CD4-positive, alpha-beta T cell treated with Interleukin-4 for 1 hour (primary cell): ENCODE measurements around the gene PDGFC.

ENCODE experiments used
- DNase-seq, 2 donors: peaks; one replicate each; pipeline ENCODE4 v3.0.0-alpha.2; 2020 to 2022

PDGFC gene

DNA sequence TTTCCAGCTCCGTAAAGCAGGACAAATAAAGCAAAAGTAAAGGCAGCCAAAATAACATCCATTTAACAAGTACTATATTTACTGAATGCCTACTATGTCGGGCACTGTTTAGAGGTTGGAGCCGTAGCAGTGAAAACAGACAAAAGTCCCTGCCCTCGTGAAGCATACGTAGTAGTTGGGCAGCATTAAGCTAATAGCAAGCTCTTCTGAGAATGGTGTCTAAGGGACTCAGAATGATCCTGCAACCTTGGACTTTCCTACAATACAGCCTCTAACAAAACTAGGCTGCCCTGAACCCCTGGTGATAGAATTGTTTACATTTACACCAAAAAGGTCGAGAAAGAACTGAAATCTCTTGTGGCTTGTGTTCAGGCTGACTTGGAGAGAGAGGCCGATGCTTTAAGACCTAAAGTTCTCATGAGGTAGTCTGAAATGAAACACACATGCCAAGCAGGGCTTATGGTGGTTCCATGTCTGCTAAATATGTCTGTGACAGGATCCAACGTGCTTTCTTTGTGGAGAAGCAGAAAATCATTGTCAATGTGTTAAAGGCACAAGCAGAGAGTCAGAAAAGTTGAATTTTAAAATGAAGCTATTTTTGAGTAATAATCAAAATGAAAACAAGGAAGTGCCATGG lies 898 bp upstream of the PDGFC start:
- DNase-seq, result no peak

DNA sequence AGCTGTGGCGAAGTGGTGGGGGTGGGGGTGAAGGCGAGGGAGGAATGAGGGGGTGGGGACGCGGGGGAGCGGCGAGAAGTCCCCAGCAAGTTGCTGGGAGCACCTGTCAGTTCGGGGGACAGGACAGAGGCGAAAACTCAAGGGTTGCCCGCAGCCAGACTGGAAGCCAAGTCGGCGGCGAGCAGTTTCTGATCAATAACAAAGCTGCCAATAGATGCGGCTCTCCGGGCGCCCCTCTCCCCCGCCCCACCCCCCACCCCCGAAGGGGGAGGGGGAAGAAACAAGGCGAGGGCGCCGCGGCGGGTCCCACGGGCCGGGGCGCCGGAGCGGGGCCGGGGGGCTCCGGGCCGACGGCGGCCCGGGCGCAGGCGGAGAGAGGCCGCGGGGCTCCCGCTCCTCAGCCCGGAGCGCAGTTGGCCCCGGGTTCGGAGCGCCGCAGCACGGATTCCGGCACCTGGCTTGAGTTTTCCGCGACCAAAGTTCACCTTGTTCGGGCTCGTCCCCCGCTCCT lies 379 bp downstream of the PDGFC start:
- DNase-seq, result no peak

DNA sequence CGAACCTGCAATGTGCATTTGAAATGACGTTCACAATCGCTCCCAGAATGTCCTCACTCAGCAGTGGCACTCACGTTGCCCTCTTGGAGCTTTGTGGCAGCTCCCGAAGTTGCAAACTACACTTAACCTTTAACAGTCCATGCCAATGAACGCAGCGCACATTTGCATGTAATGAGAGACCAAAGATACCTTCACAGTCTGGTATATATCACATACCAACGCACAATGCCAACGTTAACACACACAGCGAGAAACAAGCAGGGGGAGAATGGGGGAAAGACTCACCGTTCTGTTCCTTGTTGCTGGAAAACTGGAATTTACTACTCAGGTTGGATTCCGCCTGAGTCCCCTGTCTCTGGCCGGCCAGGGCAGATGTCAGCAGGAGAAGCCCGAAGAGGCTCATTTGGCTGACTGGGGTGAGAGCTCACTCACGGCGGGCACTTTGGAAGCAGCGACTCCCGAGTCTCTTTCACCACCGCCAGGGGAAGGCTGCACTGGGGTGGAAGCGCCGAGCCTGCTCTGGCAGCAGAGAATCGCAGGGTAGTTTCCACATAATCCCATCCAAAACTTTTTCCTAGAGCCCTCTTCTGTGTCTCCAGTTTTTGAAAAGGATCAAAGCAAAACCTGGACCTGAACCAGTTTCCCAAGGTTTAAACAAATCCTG lies 966 bp downstream of the PDGFC start:
- peak in 1 of 2 donors; percentile 26 for DNase-seq

DNA sequence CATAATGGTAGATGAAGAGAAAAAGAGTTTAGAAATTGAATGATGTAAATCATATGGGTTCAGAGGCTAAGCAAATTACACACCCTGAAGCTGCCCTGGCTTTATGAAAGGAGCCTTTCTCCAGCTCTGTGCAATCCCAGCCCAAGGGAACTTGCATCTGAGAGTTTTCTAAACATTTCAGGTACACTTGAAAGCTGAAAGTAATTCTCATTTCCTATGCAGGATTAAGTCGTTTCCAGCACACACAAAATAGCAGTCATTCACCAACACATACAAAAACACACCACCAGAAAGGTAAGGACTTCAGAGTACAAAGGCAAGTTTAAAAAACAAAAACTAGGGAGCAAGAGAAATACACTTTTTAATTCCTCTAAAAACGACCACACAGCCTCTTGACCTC lies 1.7 kb downstream of the PDGFC start:
- no peak for DNase-seq

DNA sequence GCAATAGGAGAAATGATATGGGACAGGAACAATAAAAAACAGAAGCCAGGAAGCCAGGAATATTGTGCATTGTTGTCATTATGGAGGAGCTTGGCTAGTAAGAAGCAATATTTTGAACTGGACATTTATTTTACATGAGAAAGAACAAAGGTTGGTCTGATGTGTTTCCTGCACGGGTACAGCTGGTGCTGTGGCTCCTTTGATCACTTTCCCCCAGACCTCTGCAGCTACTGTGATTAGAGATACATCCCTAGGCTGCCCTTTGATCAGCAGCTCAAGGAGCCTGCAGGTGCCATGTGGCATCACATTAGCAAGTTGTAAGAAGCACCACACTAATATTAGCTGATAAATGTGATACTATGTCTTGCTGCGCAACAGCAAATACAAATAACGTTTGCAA lies 2.5 kb downstream of the PDGFC start:
- no peak for DNase-seq

DNA sequence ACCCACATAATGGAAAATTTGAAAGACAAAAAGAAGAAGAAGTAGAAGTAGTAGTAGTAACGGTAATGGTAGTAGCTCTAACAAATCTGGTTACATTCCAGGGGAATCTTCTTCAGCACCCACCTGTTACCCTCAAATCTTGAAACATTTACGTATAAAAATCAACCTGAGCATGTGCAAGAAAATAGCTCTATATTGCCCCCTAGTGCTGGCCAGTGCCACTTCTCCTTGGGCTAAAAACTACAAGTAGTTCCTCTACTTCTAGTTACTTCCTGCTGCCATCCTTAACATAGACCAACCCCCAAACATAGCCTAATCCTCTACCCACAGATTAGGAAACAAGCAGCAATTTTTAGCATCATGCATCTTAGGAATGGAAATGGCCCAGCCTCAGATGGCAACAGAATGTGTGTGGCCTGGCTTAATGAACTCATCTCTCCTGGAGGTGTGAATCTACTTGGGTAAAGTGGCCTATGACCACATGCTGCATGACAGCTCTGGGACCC lies 3.1 kb downstream of the PDGFC start:
- peak; percentile 29 to 62 for DNase-seq

DNA sequence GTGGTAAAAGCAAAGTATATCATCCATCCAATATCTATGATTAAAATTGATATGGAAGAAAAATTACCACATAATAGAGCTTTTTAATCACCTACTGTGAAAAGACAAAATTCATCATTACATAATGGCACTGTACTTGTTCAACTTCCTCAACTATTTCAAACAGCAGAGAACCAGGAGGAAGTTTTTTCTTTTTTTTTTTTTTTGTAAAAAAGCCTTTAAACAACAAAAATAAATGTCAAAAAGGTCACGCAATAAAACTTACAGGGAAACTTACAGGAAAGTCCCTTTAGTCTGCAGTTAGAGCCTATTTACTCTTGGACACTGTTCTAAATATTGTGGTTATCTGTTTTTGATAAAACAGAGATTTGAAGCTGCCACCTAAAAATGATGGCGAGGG lies 4.8 kb downstream of the PDGFC start:
- no peak for DNase-seq

DNA sequence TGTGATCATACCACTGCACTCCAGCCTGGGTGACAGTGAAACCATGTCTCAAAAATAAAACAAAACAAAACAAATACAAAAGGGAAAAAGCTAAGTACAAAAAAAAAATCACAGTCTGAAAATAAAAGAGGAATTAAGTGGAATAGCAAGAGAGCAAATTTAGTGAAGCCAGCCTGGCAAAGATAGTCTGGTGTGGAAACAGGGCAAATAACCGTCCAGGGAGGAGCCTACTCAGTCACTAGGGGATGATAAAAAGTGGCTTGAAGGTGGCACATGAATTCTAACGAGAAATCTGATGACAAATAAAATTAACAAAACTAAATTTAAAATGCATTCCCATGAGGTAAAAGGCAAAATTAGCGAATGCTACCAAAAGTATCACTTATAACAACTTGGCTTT lies 8.2 kb downstream of the PDGFC start:
- no peak for DNase-seq

DNA sequence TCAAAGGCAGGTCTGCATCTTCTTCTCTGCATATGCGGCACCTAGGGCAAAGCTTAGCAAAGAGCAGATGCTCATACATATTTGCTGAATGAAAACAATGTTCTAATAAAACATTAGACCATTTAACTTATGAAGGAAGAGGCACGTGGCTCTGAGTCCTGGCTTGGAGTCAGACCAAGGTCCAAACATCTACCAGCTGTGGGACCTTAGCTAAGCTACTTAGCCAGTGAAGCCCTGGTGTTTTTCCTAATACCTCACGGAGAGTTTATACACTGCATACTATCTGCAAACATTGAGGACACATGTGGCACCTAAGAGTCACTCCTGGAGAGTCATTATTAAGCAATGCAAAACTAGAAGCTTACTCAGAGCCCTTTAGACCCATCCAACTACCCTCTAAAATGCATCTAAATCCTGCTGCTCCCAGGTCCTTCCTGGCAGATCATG lies 9.0 kb downstream of the PDGFC start:
- DNase-seq, result no peak

DNA sequence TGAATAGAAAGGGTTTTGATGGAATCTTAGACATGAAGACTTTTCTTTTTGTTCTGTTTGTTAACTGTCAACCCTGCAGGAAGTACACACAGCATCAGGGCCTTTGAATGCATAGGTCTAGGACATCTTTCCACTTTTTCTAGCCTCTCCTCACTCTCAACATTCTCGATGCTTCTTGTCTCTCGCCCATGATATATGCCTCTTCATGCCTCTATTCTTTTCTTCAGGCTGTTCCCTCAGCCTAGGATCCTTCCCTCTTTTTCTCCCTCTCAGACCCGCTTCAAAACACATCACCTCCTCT lies 9.6 kb downstream of the PDGFC start:
- no peak for DNase-seq

DNA sequence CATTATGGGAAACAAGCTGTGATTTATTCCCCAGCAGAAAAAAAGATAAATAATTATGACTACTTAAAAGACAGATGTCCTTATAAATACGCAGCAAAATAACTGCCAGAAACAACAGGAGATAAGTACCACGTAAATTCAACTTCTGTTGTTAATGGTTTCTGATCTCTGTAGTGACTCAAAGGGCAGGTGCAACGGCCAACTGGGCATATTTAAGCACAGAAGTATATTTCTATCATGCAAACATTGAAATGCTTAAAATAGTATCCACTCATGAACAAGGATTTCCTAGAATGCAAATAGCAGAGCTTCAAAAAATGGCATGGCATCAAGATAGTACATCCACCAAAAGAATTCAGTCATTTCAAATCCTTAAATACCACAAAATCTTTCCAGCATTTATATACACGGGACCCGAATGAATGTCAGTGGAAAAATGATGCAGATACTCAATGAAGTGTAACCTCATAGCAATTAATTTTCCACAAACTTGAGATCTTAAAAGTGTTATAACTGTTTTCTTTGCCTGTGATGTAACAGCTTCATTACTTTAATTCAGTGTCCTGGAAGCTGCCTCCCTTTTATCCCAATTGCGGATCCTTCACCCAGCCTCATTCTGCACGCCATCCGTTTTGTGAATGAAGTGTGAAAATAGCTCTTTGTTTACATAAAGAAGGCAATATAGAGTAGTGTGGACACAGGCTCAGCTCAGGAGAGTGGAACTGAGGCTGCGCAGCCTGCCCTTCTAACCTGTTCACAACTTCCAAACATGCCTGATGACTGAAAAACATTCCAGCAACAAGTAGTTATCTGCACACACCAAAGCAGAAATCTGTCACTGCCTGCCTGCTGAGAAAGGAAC lies 10.2 kb downstream of the PDGFC start:
- DNase-seq, result no peak

DNA sequence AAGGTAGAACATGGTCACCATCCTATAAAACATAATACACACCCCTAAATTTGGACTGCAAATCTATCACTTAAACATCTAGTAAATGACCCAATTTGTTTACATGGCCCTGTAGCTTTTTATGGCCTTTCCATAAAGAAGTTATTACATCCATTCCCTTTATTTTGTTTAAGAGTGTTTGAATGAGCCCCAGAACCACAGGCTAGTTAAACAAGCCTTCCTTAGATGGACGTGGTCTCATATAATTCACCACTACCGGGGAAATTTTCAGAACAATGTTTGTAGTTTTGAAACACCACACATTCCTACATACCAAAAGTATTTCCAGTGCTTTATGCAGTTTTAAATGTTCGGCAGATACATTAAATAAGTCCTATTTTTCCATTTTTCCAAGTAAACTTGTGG lies 12.3 kb downstream of the PDGFC start:
- DNase-seq, result no peak

DNA sequence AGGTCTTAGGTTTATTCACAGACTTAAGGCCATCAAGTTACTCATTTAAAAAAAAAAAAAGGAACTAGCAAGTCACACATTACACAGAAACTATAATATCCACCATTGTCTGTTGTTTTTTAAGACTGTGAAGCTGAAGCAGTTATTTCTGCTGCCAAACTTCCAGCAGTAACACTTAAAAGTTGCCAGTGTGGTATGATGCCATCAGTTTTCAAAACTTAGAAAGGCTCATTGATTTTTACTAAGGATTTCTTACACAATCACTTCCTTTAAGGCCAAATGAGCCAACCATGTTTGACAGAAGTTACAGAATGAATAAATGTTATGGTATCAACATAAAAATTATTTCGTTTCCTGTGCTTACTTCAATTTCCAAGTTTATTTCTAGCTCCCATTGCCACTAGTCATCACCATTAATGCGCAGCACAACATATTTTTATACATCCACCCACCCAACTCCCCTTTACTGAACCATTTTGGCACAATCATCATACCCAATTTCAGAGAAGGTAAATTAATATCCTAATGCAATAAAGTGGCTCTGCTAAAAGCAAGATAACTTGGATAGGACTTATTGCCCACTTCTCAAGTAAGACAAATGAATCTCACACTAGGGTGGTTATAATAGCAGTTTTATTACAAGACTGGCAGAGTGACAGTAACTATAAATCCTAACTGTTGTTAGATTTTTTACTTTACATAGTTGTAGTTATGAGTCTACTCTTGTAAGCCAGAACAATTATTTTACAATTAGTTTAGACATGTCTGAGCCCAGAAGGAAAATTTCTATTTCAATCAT lies 13.1 kb downstream of the PDGFC start:
- no peak for DNase-seq

DNA sequence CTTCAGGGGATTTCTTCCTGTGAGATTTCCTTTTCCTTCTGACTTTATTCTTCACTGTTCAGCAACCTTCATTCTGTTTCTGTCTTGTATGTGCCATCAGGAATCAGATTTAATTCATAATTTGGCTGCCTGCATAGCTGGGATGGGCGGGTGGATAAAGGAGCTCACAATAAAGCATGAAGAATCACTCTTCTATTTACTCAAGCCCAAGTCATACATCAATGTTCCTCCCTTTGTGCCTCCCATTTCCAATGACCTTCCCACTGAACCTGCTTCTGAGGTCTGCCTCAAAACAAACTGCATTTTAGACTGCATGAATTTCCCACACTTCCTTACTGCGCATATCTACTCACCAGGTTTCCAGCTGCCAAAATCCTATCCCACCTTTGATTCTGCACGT lies 14.0 kb downstream of the PDGFC start:
- DNase-seq, result no peak

DNA sequence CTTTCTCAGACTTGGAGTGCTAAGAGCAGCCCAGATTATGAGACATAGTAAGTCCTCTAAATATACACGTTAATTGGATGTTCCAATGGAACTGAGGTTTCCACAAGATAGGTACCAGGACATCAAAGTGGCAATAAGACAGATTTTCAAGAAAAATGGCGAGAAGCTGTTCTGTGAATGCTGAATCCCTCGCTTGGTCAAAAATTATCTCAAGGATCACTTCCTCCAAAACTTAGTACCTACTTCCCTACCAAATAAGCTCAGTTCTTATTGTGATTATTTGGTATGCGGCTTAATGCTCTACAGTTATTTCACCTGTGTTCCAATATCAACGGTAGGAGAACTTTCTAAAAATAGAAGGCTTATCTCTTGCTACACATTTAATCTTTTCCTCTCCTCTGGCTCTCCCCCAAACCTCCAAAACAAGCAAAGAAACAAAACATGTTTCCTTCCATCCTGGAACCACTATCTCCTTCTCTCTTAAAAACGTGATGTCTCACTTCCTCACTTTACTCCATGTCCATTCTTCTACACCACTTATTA lies 14.7 kb downstream of the PDGFC start:
- DNase-seq, result no peak

DNA sequence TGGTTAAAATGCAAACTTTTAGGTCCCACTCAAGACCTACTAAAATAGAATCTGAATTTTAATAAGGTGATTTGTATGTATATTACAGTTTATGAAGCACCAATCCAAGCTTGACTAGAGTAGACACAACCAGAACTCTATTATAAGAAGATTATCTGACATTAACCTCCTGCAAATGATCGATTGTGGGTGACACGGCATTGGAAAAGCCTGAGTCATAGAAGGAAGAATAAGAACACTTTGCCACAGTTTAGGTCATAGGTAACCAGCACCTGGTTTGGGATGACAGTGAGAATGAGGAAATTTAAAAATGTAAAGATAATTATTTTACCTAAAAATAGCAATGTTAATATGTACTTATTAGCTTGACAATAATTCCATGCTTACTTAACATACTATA lies 15.2 kb downstream of the PDGFC start:
- no peak for DNase-seq

DNA sequence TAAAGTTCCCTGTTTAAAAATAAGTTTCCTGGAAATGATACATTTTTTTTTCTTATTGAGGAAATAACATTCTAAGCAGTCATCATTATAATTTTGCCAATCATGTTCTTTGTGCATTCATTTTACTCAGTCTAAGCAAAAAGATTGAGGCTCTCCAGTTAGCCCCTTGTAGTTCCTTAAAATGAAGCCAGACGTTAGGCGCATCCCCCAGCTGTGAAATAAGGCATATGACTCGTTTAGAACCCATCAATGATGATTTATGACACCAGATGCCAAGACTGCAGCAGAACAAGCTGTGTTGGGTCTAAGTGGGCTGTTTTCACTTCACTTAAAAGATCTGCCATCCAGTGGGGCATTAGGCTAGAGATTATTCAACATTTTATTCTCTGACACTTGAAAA lies 17.0 kb downstream of the PDGFC start:
- peak in 1 of 2 donors; percentile 12 for DNase-seq

DNA sequence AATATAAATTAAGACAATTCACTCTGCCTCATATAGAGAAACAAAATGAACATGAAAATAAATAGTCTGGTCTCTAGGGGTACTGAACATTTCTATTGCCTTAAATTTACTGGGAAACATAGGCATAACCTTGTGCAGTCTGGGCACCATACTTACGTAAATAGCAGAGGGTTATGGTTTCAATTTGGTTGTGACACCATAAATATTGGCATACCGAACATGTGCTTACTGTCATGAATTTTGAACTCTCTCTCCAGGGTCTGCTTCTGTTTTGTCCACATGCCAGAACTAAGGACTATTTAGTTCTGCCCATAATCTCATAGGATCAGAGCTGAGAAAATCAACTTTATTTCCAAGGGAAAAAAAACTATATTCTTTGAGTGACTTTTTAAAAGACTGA lies 17.6 kb downstream of the PDGFC start:
- no peak for DNase-seq

DNA sequence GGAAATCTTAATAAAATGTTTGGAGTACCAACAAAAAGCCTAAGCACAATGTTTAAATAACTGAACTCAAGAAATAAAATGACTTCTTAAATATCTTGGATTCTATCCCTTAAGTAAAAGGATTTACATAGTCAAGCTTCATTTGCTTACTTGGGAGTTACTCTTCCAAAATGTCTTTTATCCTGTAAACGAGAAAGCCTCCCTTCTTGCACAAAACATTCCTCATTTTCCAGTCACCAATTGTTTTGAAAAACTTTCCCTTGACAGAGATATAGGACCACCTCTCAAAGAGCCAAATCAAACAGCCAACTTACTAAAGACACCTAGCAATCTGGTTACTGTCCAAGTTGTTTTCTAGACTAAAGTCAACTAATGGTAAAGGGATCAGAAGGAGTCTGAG lies 18.6 kb downstream of the PDGFC start:
- no peak for DNase-seq

DNA sequence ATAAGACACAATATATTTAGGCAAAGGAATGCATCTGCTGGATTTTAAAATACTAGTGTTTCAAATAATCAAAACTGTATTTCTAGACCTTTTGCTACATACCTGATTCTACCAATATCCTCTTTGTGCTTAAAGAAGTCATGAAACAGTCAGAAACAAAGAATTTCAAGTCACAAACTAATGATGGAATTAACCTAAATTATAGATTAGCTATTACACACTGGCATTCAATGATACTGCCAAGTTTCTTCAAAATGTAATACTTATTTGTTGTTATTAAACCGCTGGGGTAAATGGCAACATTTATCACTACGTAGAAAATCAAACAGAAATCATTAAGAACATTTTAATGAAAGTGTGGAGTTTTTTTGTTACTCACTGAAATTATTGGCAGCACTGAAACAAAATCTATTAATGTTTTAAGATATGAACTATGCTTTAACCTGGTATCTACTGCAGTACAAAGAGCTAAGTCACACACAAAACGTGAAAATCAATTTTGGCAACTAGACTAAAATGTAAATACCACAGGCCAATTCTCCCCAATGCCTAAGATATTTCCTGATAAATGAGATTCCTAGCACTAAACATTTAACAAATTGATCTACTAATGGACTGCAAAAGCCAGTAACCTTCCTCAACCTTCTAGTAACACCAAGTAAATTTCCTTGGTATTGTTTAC lies 19.4 kb downstream of the PDGFC start:
- DNase-seq, result no peak

DNA sequence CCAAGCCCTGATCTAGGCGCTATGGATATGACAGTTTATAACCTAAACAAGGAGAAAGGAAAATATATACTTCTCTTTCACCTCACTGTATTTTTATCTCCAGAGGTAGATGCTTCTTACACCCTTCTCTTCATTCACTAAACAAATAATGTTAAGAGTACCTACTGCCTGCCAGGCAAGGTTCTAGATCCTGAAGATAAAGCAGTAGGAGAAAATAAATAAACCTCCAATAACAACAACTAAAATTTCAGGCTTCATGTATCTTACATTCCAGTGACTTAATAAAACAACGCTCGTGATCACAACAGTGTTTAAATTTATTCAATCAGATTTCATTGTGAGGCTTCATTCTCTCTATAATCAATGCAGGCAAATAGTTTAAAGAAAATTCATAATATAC lies 20.7 kb downstream of the PDGFC start:
- no peak for DNase-seq

DNA sequence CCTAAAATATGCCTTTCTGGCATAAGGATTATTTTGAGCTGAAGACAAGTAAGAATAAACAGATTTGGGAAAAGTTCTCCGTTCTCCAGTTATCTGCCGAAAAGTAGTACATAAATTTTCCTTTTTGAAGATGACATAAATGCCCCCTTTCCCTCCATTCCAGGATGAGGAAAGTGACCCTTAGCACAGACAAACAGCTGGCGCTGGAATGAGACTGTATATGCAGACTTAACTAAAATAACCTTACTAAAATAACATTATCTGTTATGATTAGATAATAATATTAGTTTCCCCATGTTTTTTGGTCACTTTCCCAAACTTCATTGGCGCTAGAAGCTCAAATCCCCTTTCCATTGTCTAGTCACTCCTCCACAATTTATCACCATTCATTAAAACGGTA lies 21.5 kb downstream of the PDGFC start:
- no peak for DNase-seq
